Lung microvascular endothelial cell (primary cell): ENCODE data around the gene KERA. TPM values are rescaled to one million over a fixed set of nuclear protein-coding genes. Genes with fewer than 3 reads are reported as not detected.

Experiments used
- DNase-seq, 2 donors: peaks; one replicate each; pipeline versions ENCODE4 v3.0.0 to v3.0.0-alpha.2; 2010; ENCODE audit warnings: low read depth in 2 of 2
- total RNA-seq: library from RNA; depleted of rRNA; stranded (reverse); fragments of >200 nt; gene quantifications from 2 replicates; pipeline ENCODE4 v1.2.1, GENCODE V29; 2014

Gene KERA
- total RNA-seq, 1 donor from 2014 or later: not detected

- DNase-seq: no peak
These were observed 40.8 kb downstream of the KERA start for GRCh38 chr12:91017043-91017442.

- DNase-seq: no peak
These were observed 48.4 kb downstream of the KERA start for GRCh38 chr12:91009319-91009950.

GRCh38 chr12:91007531-91008290 lies 50.1 kb downstream of the KERA start:
- DNase-seq: no peak

- DNase-seq: no peak
These were observed 53.0 kb downstream of the KERA start, which contains the start of gene EPYC for GRCh38 chr12:91004872-91005271. EPYC (minus strand) TSS chr12:91004972; CDS start chr12:91002565, 2,407 bp downstream.

GRCh38 chr12:91003737-91004136 lies 54.1 kb downstream of the KERA start:
- DNase-seq: no peak

GRCh38 chr12:91001306-91001705 lies 56.5 kb downstream of the KERA start:
- DNase-seq: no peak

Other genes starting within 250 kb of the KERA start
- gene CCER1, start 102.8 kb downstream of the KERA start, total RNA-seq: not detected in 2 replicates
- not detected in 2 replicates for gene EPYC, start 53.1 kb downstream of the KERA start, total RNA-seq
- not detected in 2 replicates for gene LUM, start 53.5 kb upstream of the KERA start, total RNA-seq
- 0.20 TPM in 1 of 2 replicates, not detected in the other for gene DCN, start 124.8 kb upstream of the KERA start, total RNA-seq